Heart right ventricle (tissue), 16 donors: ENCODE results near the gene CFAP73. TPM values are rescaled to one million over a fixed set of nuclear protein-coding genes. Genes with fewer than 3 reads are reported as not detected.
"Not testable (repeated sequence)": the region's sequence is repeated elsewhere in the genome, so short reads cannot be mapped to it uniquely, and the experiment has no call there.

ENCODE experiments used
- ATAC-seq, 8 donors: fragments of 200-7000 bp; cut with Tn5 transposase; one replicate each; pipeline ENCODE4 v1.9.1; 2020; ENCODE audit warnings: mild to moderate bottlenecking in 8 of 8, moderate library complexity in 8 of 8, moderate number of reproducible peaks in 1 of 8
- DNase-seq, 2 donors: peaks; one replicate each; pipeline ENCODE4 v3.0.0-alpha.2; 2020
- H3K27ac ChIP-seq, 10 donors: fragments of 200-600 bp; sonication (generic) in 2 of 10; one replicate each; pipeline versions ENCODE4 v1.5.0 to v1.8.0; 2020 to 2022; ENCODE audit warnings: mild to moderate bottlenecking in 3 of 10
- H3K27me3 ChIP-seq, 7 donors: fragments of 200-600 bp; one replicate each; pipeline ENCODE4 v1.8.0; 2021 to 2022; ENCODE audit warnings: mild to moderate bottlenecking in 2 of 7
- H3K36me3 ChIP-seq, 9 donors: fragments of 200-600 bp; sonication (generic) in 1 of 9; one replicate each; pipeline versions ENCODE4 v1.5.0 to v1.8.0; 2020 to 2022; ENCODE audit warnings: mild to moderate bottlenecking in 2 of 9
- H3K4me1 ChIP-seq, 9 donors: fragments of 200-600 bp; sonication (generic) in 1 of 9; one replicate each; pipeline versions ENCODE4 v1.5.0 to v1.8.0; 2020 to 2022; ENCODE audit warnings: mild to moderate bottlenecking in 4 of 9
- H3K4me3 ChIP-seq, 10 donors: fragments of 200-600 bp; sonication (generic) in 2 of 10; one replicate each; pipeline versions ENCODE4 v1.5.0 to v1.8.0; 2020 to 2022; ENCODE audit warnings: mild to moderate bottlenecking in 7 of 10, moderate library complexity in 2 of 10
- H3K9me3 ChIP-seq, 11 donors: fragments of 200-600 bp in 10 of 11; sonication (generic) in 2 of 11; one replicate each; pipeline versions ENCODE4 v1.5.0 to v1.8.0; 2013 to 2022; ENCODE audit warnings: mild to moderate bottlenecking in 2 of 11, control low read depth in 1 of 11, moderate library complexity in 1 of 11
- CTCF ChIP-seq, 9 donors: fragments of 200-600 bp; sonication (generic) in 2 of 9; IDR thresholded peaks; one replicate each; pipeline versions ENCODE4 v1.5.0 to v1.8.0; 2021 to 2022; ENCODE audit warnings: antibody characterized with exemption in 9 of 9, mild to moderate bottlenecking in 5 of 9, moderate library complexity in 1 of 9
- WGBS, 2 donors: extraction: QIAGEN DNeasy Blood & Tissue Kit; methylation state at CpG; one replicate each; pipeline ENCODE4 v1.1.7; 2013; ENCODE audit warnings: inconsistent platforms in 1 of 2; 5-methylcytosine and 5-hydroxymethylcytosine counted together
- intact Hi-C, 10 donors: fragments of 100-400 bp; cut with DNase I; formaldehyde crosslinking; loops; one replicate each; pipeline versions ENCODE4 v1.11.1 to v1.14.2; 2022
- polyA plus RNA-seq, 2 donors: library from polyadenylated mRNA; stranded (reverse); fragments of 200-250 nt; gene quantifications; one replicate each; pipeline ENCODE4 v1.2.3, GENCODE V29; 2013
- total RNA-seq, 10 donors: library from RNA; stranded (reverse); fragmentation: NEBNext Ultra II Directional in 3 of 10; extraction: Animal tissue kit (Norgen Biotek cat#: 25700) in 3 of 10; gene quantifications; one replicate each; pipeline versions ENCODE4 v1.2.1 to v1.2.4, GENCODE V29; 2021 to 2023
- donor health status: Arrhythmogenic right ventricular cardiomyopathy.
- donor health status: ischemic (EF 13 %, LVEDD 7.1; RV severe dilation, severe dysfunction).
- donor health status: healthy with polysubstance abuse.
- donor health status: DM: no; HTN: yes; CAD: no.
- donor health status: DM: no; HTN: no; CAD: no.
- donor health status: ischemic (EF 25% LVEDD 6.9; RV normal size, moderate dysfunction).
- donor health status: ischemic (EF 25% LVEDD 5.7; RV mildly dilated, moderate dysfunction).
- donor health status: healthy.
- donor health status: DM: yes; HTN: yes; CAD: no.
- donor health status: Ischemic cardiomyopathy.
- donor health status: ischemic (EF 35%, LVEDD 5.7; RV mildly dilated, moderate dysfunction).
- donor health status: nonischemic (EF 11% LVEDD 7.7; RV severe dilation, severe dysfunction).
- donor health status: DM: yes; HTN: yes; CAD: no.
- donor health status: PGD.
- donor health status: ischemic (EF 29% LVEDD 5.4; RV normal size, mild dysfunction).
- donor health status: nonischemic (EF 23%, LVEDD 6.1; RV moderate dilation, normal function).

CFAP73 gene
- total and polyA plus RNA-seq, 12 donors: 0.10 TPM; not detected in 11

GRCh38 chr12:113136990-113137511 is 12.5 kb upstream of the CFAP73 start:
- no peak for ATAC-seq
- no peak for DNase-seq
- Histone ChIP-seq H3K27ac (no peak overlapping the region), H3K27me3 (peaks cover 0 to 66% (median 50%) of the 10 kb centered on the region in 7 donors), H3K9me3 (no peaks in the 10 kb centered on the region), H3K4me3 (no peak overlapping the region), H3K36me3 (no peaks in the 10 kb centered on the region), H3K4me1 (peaks cover 0 to 16% (median 0%) of the 10 kb centered on the region in 9 donors)
- intact Hi-C loops: no loop called here
- 70 to 86% methylated on average over 6 of the region's 6 CpGs for WGBS, 2 donors
- TF ChIP-seq CTCF (IDR thresholded peaks at IDR 0.05): no peak

GRCh38 chr12:113137861-113138783 is 11.4 kb upstream of the CFAP73 start:
- H3K4me1 ChIP-seq: peaks cover 0 to 27% (median 0%) of the 10 kb centered on the region in 9 donors
- no peaks in the 10 kb centered on the region for H3K36me3 ChIP-seq
- no peaks in the 10 kb centered on the region for H3K9me3 ChIP-seq
- DNase-seq: no peak
- 80 to 83% methylated on average over 12 of the region's 12 CpGs for WGBS, 2 donors
- no peak for ATAC-seq
- H3K4me3 ChIP-seq: no peak overlapping the region
- TF ChIP-seq CTCF (IDR thresholded peaks at IDR 0.05): no peak
- peaks cover 0 to 55% (median 41%) of the 10 kb centered on the region in 7 donors for H3K27me3 ChIP-seq
- intact Hi-C loops: no loop called here
- H3K27ac ChIP-seq: no peak overlapping the region

- intact Hi-C loops: no loop called here
- Histone ChIP-seq H3K36me3 (no peaks in the 10 kb centered on the region), H3K27ac (no peak overlapping the region), H3K4me1 (peaks cover 0 to 30% (median 0%) of the 10 kb centered on the region in 9 donors), H3K9me3 (no peaks in the 10 kb centered on the region), H3K4me3 (no peak overlapping the region), H3K27me3 (peaks cover 0 to 48% (median 35%) of the 10 kb centered on the region in 7 donors)
- no peak for DNase-seq
- 72 to 80% methylated on average over 3 of the region's 3 CpGs for WGBS, 2 donors
- no peak for TF ChIP-seq CTCF (IDR thresholded peaks at IDR 0.05)
- ATAC-seq: no peak
Observed at GRCh38 chr12:113138826-113139225, 10.7 kb upstream of the CFAP73 start.

- 73 to 78% methylated on average over 7 of the region's 7 CpGs for WGBS, 2 donors
Observed at GRCh38 chr12:113140706-113141105, 8.8 kb upstream of the CFAP73 start.

GRCh38 chr12:113141716-113142115 is 7.8 kb upstream of the CFAP73 start:
- H3K36me3 ChIP-seq, intact Hi-C loops, H3K4me3 ChIP-seq, DNase-seq, ATAC-seq, H3K9me3 ChIP-seq: not testable (repeated sequence)
- Histone ChIP-seq H3K27ac (peak overlapping the region in 1 of 10 donors; percentile 85), H3K27me3 (peaks cover 0 to 26% (median 8%) of the 10 kb centered on the region in 7 donors), H3K4me1 (peaks cover 0 to 20% (median 0%) of the 10 kb centered on the region in 9 donors)
- WGBS, 2 donors: 72 to 73% methylated on average over 3 of the region's 3 CpGs

More at GRCh38 chr12:113140706-113141105, 8.8 kb upstream of the CFAP73 start:
- Histone ChIP-seq H3K36me3 (no peaks in the 10 kb centered on the region), H3K4me3 (no peak overlapping the region), H3K27me3 (peaks cover 0 to 36% (median 18%) of the 10 kb centered on the region in 7 donors), H3K4me1 (peaks cover 0 to 28% (median 0%) of the 10 kb centered on the region in 9 donors), H3K27ac (no peak overlapping the region), H3K9me3 (no peaks in the 10 kb centered on the region)
- TF ChIP-seq CTCF (IDR thresholded peaks at IDR 0.05): no peak
- intact Hi-C loops: no loop called here
- DNase-seq: no peak
- no peak for ATAC-seq
